ENCODE results near the gene ULK3. TPM values are rescaled to one million over a fixed set of nuclear protein-coding genes. Genes with fewer than 3 reads are reported as not detected.

Gene ULK3
- total RNA-seq, 1 experiment from 2014 or later = 48.4 TPM

GRCh38 chr15:74800559-74801094 is 42.3 kb downstream of the ULK3 start:
- Histone ChIP-seq H3K79me2 (ENCODE audit: insufficient read depth, low read length) (no peaks in the 10 kb centered on the region), H3K27me3 (ENCODE audit: insufficient read depth, low read length) (no peaks in the 10 kb centered on the region), H2AFZ (ENCODE audit: low read depth, low read length, poor library complexity, severe bottlenecking) (no peak overlapping the region), H3K4me1 (ENCODE audit: control insufficient read depth in 1 of 2, insufficient read depth in 2 of 2, low read length in 2 of 2) (peaks cover 3 to 13% of the 10 kb centered on the region in 2 experiments; a peak in 3 of 4 replicates), H3K9me2 (ENCODE audit: insufficient read depth) (no peaks in the 10 kb centered on the region), H3K9me3 (ENCODE audit: control insufficient read depth in 1 of 2, insufficient read depth in 1 of 2, low read depth in 1 of 2, low read length in 2 of 2) (no peaks in the 10 kb centered on the region), H3K4me3 (replicated peaks in 1 of 2; ENCODE audit: low read depth in 1 of 2, low read length in 2 of 2) (no peak overlapping the region), H3K36me3 (ENCODE audit: control insufficient read depth in 1 of 2, insufficient read depth in 2 of 2, low read length in 2 of 2) (peaks cover 13 to 31% of the 10 kb centered on the region in 2 experiments), H3K4me2 (ENCODE audit: low read length) (0 out of 2 replicates have a peak overlapping the region, but pooled peaks have one; percentile 18), H3K27ac (ENCODE audit: low read depth, low read length) (no peak overlapping the region), H4K20me1 (ENCODE audit: insufficient read depth) (no peaks in the 10 kb centered on the region), H3K9ac (ENCODE audit: low read length) (no peak overlapping the region)
- RAD21 ChIA-PET (ENCODE audit: low non-redundant PET in 1 of 2, low total read pairs in 2 of 2, uncharacterized antibody in 2 of 2, unreplicated experiment in 2 of 2) = no interaction called here
- no peak for DNase-seq (ENCODE audit: low read depth, low spot score)
- intact Hi-C loops (cut with micrococcal nuclease) = loop anchor here (2.0 kb wide), 1 partner anchor 30 kb away; no protein-coding TSS in a partner anchor
- TF ChIP-seq SRF (IDR thresholded peaks at IDR 0.05; ENCODE audit: low read depth) (no peak), EZH2 (IDR thresholded peaks at IDR 0.05) (no peak), ATF3 (IDR thresholded peaks at IDR 0.05) (no peak), EGR1 (IDR thresholded peaks at IDR 0.05; ENCODE audit: low read depth) (no peak), EZH2phosphoT487 (IDR thresholded peaks at IDR 0.05; ENCODE audit: borderline replicate concordance) (no peak), POLR2AphosphoS5 (IDR thresholded peaks at IDR 0.05; ENCODE audit: low read depth, low read length) (no peak), REST (IDR thresholded peaks at IDR 0.05; ENCODE audit: low read depth) (no peak), SIN3A (IDR thresholded peaks at IDR 0.05; ENCODE audit: low read depth) (no peak), YY1 (IDR thresholded peaks at IDR 0.05; ENCODE audit: extremely low read depth, insufficient replicate concordance, low read depth, low read length) (no peak), CEBPB (IDR thresholded peaks at IDR 0.05; ENCODE audit: low read depth) (no peak), ZNF274 (IDR thresholded peaks at IDR 0.05; ENCODE audit: low read depth, low read length) (no peak), SP1 (IDR thresholded peaks at IDR 0.05; ENCODE audit: low read depth) (no peak), ZFX (IDR thresholded peaks at IDR 0.05) (no peak), JUND (IDR thresholded peaks at IDR 0.05) (no peak), TCF7L2 (IDR thresholded peaks at IDR 0.05; ENCODE audit: borderline replicate concordance, extremely low read depth, insufficient read depth, insufficient read length) (no peak), MAX (IDR thresholded peaks at IDR 0.05) (no peak), ELF1 (IDR thresholded peaks at IDR 0.05; ENCODE audit: borderline replicate concordance, low read depth) (no peak), RAD21 (IDR thresholded peaks at IDR 0.05; ENCODE audit: low read depth) (no peak)
- no TSS peak for BruUV-seq (replicated peaks)
- peak; percentile 17; the same call in 1 of the 2 replicates for ATAC-seq
- CTCF ChIA-PET = interaction anchor here (0.8 to 1.5 kb wide), 2 partner anchors 10 to 31 kb away, joined by 3 to 4 read pairs; no protein-coding TSS in a partner anchor
- POLR2A ChIA-PET = no interaction called here
